Activated naive CD4-positive, alpha-beta T cell treated with anti-CD3 and anti-CD28 coated beads, Interleukin-2, amount 50 U/mL, for 24 hours (primary cell): ENCODE results near the gene TFAP2E.

Source experiments
- H3K27ac Mint-ChIP-seq: one replicate; pipeline ENCODE4 v1.8.0; 2021; ENCODE audit warnings: mild to moderate bottlenecking, mixed read lengths
- H3K27me3 Mint-ChIP-seq: one replicate; pipeline ENCODE4 v1.8.0; 2021; ENCODE audit warnings: mixed read lengths
- H3K36me3 Mint-ChIP-seq: one replicate; pipeline ENCODE4 v1.8.0; 2021; ENCODE audit warnings: mixed read lengths
- H3K4me1 Mint-ChIP-seq: one replicate; pipeline ENCODE4 v1.8.0; 2021; ENCODE audit warnings: mixed read lengths
- H3K4me3 Mint-ChIP-seq: one replicate; pipeline ENCODE4 v1.8.0; 2021; ENCODE audit warnings: mild to moderate bottlenecking, mixed read lengths
- H3K9me3 Mint-ChIP-seq: one replicate; pipeline ENCODE4 v1.8.0; 2021; ENCODE audit warnings: mixed read lengths

TFAP2E gene

DNA sequence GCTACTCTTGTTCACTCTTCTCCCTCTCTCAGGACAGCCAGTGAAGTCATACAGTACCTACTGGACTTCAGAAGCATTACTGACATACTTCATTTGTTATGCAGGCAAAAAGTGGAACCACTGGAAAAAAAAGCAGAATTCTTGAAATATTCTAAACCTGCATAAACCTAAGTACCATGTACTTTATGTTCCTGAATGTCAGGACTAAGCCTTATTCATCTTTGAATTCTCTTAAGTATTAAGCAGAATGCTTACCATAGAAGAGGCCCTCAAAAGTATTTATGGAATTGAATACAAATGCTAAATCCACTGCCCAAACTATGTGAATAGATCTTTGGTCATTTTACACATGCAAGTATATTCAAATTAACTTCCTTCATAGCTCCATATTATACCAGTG is 60.4 kb downstream of the TFAP2E start:
- Mint-ChIP-seq H3K4me1 (peaks cover 34% of the 10 kb centered on the region), H3K9me3 (no peaks in the 10 kb centered on the region), H3K36me3 (peaks cover 14% of the 10 kb centered on the region), H3K27ac (no peak overlapping the region), H3K27me3 (no peaks in the 10 kb centered on the region), H3K4me3 (no peak overlapping the region)

DNA sequence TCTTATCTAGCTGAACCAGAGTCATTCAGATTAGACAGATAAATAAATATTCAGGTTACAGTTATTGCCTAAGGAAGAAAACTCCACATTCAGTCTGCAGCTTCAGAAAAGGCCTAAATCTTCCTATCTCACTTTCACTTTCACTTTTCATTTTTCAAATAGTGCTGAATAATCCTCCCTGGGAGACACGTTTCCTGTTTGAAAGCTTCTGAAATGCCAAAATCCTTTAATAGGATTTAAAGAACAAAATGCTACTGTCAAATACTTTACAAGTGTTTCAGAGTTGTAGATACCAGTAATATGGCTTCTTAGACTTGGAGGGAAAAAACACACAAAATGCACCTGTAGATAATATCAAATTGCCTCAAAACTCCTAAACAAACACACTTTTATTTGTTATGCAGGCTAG is 64.3 kb downstream of the TFAP2E start:
- H3K4me1 Mint-ChIP-seq, result peaks cover 44% of the 10 kb centered on the region
- H3K36me3 Mint-ChIP-seq, result peaks cover 11% of the 10 kb centered on the region
- no peaks in the 10 kb centered on the region for H3K9me3 Mint-ChIP-seq

DNA sequence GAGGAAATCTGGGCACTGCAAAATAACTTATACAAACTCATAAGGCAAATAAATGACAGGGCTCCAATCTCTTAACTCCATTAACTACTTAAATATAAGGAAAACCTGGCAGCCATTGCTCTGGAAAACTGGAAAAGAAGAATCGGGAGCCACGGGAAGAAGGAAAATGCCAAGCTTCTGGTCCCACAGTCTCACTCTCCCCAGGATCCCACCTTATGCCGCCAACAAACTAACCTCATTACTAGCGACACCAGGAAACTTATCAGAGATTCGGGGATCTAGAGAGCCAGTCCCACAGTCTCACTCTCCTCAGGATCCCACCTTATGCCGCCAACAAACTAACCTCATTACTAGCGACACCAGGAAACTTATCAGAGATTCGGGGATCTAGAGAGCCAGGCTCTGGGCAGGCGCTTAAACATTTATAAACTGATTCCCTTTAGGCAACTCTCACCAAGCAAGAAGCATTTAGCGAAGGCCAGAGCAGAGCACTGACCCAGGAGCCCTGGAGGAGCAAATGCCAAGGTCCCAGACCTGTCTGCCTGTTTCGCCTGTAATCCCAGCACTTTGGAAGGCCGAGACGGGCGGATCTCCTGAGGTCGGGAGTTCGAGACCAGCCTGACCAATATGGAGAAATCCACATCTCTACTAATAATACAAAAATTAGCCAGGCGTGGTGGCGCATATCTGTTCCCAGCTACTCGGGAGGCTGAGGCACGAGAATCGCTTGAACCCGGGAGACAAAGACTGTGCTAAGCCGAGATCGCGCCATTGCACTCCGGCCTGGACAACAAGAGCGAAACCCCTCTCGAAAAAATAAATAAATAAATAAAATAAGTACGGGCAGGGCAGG is 67.5 kb downstream of the TFAP2E start:
- Mint-ChIP-seq H3K36me3 (peaks cover 5% of the 10 kb centered on the region), H3K4me3 (peak overlapping the region; percentile 100), H3K9me3 (no peaks in the 10 kb centered on the region), H3K4me1 (peaks cover 41% of the 10 kb centered on the region), H3K27me3 (peaks cover 5% of the 10 kb centered on the region), H3K27ac (peak overlapping the region; percentile 100)

More for the DNA sequence above, 64.3 kb downstream of the TFAP2E start:
- Mint-ChIP-seq H3K4me3 (peak overlapping the region; percentile 84), H3K27ac (peak overlapping the region; percentile 89), H3K27me3 (no peaks in the 10 kb centered on the region)

DNA sequence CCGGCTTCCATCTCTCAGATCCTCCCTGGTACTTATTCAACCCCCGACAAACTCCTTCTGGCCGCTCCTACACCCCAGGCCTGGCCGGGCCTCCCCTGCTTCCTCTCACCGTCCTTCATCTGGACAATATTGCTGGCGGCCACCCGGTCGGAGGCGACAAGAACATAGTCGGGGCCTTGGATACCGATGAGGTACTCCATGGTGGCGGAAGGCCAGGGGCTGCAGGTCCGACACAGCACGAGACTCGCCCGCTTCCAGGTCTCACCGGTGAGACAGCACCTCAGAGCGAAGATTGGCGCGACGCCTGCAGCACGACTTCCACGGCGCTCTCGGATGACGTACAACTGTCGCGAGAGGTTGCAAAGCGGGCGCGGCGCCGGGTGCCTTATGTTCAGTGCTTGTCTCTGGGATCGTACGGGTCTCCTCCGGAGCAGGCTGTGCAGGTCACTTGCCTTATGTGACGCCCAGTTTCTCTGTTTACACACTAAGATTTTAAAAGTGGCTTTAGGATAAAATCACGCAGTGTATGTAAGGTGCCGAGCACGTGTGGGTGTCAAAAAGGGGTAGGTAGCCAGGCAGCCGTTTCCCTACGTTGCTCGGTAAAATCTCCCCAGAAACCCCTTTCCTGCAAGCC is 68.2 kb downstream of the TFAP2E start, which contains the start of gene PSMB2:
Gene PSMB2 (minus strand): TSS at position 294 of the 634 bp plus-strand sequence. CDS start 94 bp downstream, at position 200.
- Mint-ChIP-seq H3K27ac (peak within 1 kb of the TSS; percentile 100), H3K4me3 (peak within 1 kb of the TSS; percentile 100), H3K27me3 (peaks cover 10% of the 10 kb centered on the region), H3K9me3 (no peaks in the 10 kb centered on the region), H3K36me3 (peaks cover 3% of the 10 kb centered on the region), H3K4me1 (peaks cover 34% of the 10 kb centered on the region)

DNA sequence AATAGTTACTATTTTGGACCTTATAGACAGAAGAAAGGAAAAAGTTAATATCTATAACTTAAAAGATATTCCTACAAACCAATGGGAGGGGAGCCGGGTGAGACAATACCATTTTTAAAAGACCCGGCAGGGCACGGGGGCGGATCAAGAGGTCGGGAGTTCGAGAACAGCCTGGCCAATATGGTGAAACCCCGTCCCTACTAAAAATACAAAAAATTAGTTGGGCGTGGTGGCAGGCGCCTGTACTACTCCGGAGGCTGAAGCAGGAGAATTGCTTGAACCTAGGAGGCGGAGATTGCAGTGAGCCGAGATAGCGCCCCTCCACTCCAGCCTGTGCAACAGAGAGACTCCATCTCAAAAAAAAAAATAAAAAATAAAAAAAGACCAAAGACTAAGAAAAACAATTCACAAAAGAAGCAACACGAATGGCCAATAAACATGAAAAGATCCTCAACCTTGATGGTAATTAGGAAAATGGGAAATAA is 69.4 kb downstream of the TFAP2E start:
- peak overlapping the region; percentile 100 for H3K27ac Mint-ChIP-seq
- H3K9me3 Mint-ChIP-seq, result no peaks in the 10 kb centered on the region
- H3K4me1 Mint-ChIP-seq, result peaks cover 30% of the 10 kb centered on the region
- H3K27me3 Mint-ChIP-seq, result peaks cover 12% of the 10 kb centered on the region
- H3K4me3 Mint-ChIP-seq, result peak overlapping the region; percentile 100
- H3K36me3 Mint-ChIP-seq, result peaks cover 3% of the 10 kb centered on the region

DNA sequence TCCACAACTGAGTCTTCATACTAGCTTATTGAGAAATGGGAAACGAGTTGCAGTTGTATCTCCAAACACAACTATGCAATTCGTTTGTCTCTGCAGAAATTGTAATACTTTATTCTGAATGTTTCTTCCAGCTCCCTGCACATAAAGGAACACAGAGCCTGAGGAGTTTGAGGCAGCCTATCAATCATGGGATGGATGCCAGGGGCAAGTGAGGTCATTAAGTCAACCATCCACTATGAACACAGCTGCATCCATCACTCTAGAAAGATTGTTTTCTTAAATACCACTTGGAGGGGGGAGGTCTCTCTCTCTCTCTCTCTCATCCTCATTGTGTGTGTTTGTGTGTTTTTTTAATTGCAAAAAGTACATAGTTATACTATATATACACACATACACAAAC is 71.1 kb downstream of the TFAP2E start:
- Mint-ChIP-seq H3K4me1 (peaks cover 16% of the 10 kb centered on the region), H3K4me3 (no peak overlapping the region), H3K27ac (no peak overlapping the region), H3K9me3 (no peaks in the 10 kb centered on the region), H3K36me3 (peaks cover 3% of the 10 kb centered on the region), H3K27me3 (peaks cover 12% of the 10 kb centered on the region)
